Skeletal muscle satellite cell (primary cell): ENCODE measurements around the gene C16orf87. TPM values are rescaled to one million over a fixed set of nuclear protein-coding genes. Genes with fewer than 3 reads are reported as not detected.

Source experiments
- H3K27me3 ChIP-seq: 2 replicates; pipeline ENCODE4 v1.7.0; 2013; ENCODE audit warnings: low read length; ENCODE audit not compliant: control insufficient read depth, insufficient read depth
- H3K36me3 ChIP-seq: 2 replicates; pipeline ENCODE4 v1.7.0; 2013; ENCODE audit warnings: mild to moderate bottlenecking, control low read depth, low read length; ENCODE audit not compliant: insufficient read depth
- H3K4me1 ChIP-seq: 2 replicates; pipeline ENCODE4 v1.7.0; 2013; ENCODE audit warnings: low read length; ENCODE audit not compliant: control insufficient read depth, insufficient read depth
- H3K4me2 ChIP-seq: 2 replicates; pipeline ENCODE4 v1.7.0; 2013; ENCODE audit warnings: mild to moderate bottlenecking, low read length
- H3K4me3 ChIP-seq: 2 replicates; pipeline ENCODE4 v1.7.0; 2013; ENCODE audit warnings: low read length
- H3K9ac ChIP-seq: 2 replicates; pipeline ENCODE4 v1.7.0; 2013; ENCODE audit warnings: mild to moderate bottlenecking, low read depth, low read length, moderate library complexity
- H3K9me3 ChIP-seq: replicated peaks from 2 replicates; pipeline ENCODE4 v1.7.0; 2013; ENCODE audit warnings: mild to moderate bottlenecking, control low read depth, low read length
- small RNA-seq: library from RNA; depleted of rRNA; stranded (forward); fragments of <200 nt; gene quantifications from one replicate; pipeline ENCODE3, GENCODE V24; 2012

Gene C16orf87

DNA sequence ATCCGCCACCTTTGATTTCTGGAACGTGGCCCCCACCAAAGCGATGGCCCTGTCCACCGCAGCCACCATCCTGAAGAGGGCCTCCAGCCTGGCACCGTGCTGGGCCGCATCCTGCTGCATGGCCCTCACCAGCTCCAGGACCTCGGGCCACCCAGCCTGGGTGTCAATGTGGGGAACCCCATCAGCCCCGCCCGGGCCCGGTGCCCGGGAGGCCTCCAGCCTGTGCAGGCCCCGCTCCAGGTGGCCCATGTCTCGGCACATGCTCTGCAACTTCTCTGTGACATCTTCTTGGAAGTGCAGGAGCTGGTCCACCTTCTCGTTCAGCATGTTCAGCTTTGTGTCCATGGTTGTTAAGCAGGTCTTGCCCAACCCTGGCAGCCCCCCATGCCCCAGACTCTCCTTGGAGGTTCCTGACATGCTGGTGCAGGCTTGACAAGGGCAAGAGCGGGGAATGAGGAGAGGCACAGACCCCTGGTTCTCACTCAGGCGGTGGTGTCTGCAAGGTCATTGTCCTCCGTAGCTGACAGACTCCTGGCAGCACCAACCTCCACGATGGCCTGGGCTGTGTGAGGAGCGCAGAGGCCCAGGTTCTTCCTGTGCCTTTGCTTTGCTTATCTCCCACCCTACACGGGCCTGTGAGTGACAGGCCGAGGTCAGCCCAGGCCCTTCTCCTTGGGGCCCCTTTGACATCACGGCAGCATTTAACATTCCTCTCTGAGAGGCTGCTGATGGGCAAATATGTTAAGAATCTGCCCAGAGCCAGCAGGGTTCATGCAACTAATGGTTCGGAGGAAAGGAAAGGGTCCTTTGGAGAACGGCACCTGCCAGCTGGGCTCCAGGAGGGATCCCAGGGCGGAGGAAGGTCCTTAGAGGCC lies 83.0 kb downstream of the C16orf87 start, which contains the start of gene MYLK3:
Gene MYLK3, minus strand, starts transcription at position 568 of the 875 bp plus-strand sequence. Its CDS starts 151 bp downstream, at position 417.
- Histone ChIP-seq H3K9me3 (no peaks in the 10 kb centered on the region), H3K4me1 (peaks cover 7% of the 10 kb centered on the region), H3K27me3 (peaks cover 9% of the 10 kb centered on the region), H3K36me3 (no peaks in the 10 kb centered on the region), H3K4me3 (no peak within 1 kb of the TSS), H3K4me2 (no peak within 1 kb of the TSS), H3K9ac (no peak within 1 kb of the TSS)

- no peak overlapping the region for H3K4me3 ChIP-seq
- no peak overlapping the region for H3K9ac ChIP-seq
- no peaks in the 10 kb centered on the region for H3K36me3 ChIP-seq
- peaks cover 9% of the 10 kb centered on the region for H3K27me3 ChIP-seq
- no peak overlapping the region for H3K4me2 ChIP-seq
- peaks cover 7% of the 10 kb centered on the region for H3K4me1 ChIP-seq
- no peaks in the 10 kb centered on the region for H3K9me3 ChIP-seq
Measured at GRCh38 chr16:46746821-46747776, 83.9 kb downstream of the C16orf87 start.

Small RNA genes within 50 kb of the gene (small RNA-seq; reads per million reads assigned to genes)
- gene AC007225.2, result not detected
